T follicular helper cell (primary cell): Measurements from ENCODE around the gene TASP1.
"Not testable (repeated sequence)": the region's sequence is repeated elsewhere in the genome, so short reads cannot be mapped to it uniquely, and the experiment has no call there.

ENCODE experiments used
- DNase-seq: peaks from one replicate; pipeline ENCODE4 v3.0.0-alpha.2; 2020; ENCODE audit warnings: low read depth
- total RNA-seq, 2 experiments: gene quantifications; one replicate each; lab custom pipeline; 2026; lab: John Stamatoyannopoulos, UW

The TASP1 gene
- total RNA-seq = 14.8 to 15.2 reads per million in 2 experiments

GRCh38 chr20:13638496-13639149 lies at the start of gene TASP1:
Gene TASP1, minus strand, starts transcription at chr20:13638932. Its CDS starts 8,854 bp downstream, at chr20:13630078.
- peak; percentile 98 for DNase-seq

DNA sequence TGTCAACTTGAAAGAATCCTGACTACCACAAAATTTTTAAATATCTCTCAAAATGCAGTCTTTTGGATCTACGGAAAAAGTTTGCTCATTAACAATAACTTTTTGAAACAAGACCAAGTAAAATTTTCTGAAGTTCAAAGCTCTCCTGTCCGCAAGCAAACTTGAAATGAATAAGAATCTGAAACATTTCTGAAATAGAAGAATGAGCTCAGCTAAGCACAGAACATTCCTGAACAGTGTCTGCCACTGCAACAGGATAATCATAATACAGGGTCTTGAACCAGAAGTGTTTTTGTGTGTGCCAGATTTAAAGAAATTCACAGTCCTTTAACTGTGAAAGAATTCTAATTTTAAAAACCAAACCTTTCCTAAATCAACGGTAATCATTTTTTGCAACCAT lies 49.1 kb upstream of the TASP1 start:
- no peak for DNase-seq

GRCh38 chr20:13685623-13686022 lies 46.9 kb upstream of the TASP1 start:
- no peak for DNase-seq

- DNase-seq = no peak
Observed at GRCh38 chr20:13684566-13685222, 46.0 kb upstream of the TASP1 start.

DNA sequence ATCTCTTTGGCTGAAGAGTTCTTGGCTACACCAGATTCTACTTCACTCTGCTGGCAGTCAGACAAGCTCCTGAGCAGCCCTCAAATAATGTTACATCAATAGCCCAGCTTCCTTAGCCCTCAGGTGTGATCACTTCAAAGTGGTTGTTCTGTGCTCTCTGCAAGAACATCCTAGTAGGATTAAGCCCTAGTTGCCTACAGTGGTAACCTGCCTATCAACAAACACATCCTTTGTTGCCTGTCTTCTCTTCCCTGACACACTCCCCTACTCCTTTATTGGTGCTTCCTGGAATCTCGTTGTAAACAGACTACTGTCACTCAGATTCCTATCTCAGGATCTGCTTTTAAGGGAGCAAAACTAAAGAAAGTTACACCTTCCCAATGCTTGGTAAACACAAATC lies 45.1 kb upstream of the TASP1 start:
- no peak for DNase-seq

DNA sequence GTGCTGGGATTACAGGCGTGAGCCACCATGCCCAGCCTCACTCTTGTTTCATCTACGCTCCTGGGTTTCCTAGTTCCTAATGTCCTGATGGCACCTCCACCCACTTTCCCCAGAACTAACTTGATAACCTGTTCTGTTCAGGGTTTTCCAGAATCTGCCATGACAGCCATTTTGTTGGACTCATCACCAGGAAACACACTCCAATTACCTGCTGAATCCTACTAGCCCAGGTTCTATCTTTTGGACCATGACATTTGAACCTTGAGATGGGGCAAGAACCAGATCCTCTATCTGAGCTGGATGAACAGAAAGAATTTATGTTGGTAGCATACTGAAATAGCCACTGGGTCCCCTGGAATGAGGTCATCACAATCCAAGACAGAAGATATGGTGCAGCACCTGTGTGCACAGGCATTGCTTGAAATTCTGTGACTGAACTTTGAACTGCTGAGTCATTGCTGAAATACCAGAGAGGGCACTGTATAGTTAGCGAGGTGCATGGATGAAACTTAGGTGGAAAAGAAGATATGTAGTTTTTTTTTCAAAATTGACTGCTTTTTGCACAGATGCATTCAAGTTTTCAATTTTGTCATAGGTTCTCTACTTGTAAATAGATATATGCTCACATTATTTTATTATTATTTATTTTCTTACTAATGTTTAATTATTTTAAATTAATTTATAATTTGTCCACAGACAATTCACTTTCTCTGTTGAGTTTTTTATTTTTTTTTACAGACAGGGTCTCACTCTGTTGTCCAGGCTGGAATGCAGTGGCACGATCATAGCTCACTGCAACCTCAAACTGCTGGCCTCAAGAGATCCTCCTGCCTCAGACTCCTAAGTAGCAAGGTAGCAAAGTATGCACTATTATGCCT lies 42.8 kb upstream of the TASP1 start:
- DNase-seq = no peak

DNA sequence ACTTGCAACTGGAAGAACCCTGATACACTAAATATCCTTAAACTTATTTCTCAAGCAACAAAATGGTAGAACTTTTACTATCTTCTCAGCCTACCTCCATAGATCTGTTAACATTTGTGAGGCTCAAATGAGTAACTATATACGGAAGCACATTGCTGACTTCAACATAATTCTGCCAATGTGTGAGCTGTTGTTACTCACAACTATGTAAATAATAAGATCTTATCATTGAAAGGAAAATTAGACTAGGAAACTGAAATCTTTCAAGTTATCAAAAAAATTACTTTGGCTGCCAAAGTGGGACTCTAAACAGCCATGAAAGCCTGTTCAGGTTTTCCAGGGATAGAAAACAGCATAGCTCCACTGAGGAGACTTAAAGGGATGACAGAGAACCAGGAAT lies 40.2 kb upstream of the TASP1 start:
- no peak for DNase-seq

- no peak for DNase-seq
Observed at GRCh38 chr20:13677241-13677640, 38.5 kb upstream of the TASP1 start.

DNA sequence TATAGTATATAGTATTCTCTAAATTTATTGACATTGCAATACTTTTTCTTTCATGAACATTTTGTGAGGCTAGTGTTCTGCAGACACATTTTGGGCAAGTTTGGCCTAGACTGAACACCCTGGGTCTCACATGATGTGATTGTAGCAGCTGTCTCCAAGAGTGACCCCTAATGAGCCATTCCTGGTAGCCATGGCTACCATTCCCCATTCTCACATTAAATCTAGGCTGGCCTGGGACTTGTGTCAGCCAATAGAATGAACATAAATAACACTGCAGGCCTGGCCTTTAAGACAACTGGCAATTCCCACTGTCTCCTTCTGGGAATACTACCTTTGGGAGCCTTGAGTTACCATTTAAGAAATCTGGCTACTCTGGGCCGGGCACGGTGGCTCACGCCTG lies 38.0 kb upstream of the TASP1 start:
- no peak for DNase-seq

GRCh38 chr20:13672690-13673089 lies 34.0 kb upstream of the TASP1 start:
- DNase-seq = no peak

- DNase-seq = no peak
Observed at GRCh38 chr20:13671916-13672378, 33.2 kb upstream of the TASP1 start.

DNA sequence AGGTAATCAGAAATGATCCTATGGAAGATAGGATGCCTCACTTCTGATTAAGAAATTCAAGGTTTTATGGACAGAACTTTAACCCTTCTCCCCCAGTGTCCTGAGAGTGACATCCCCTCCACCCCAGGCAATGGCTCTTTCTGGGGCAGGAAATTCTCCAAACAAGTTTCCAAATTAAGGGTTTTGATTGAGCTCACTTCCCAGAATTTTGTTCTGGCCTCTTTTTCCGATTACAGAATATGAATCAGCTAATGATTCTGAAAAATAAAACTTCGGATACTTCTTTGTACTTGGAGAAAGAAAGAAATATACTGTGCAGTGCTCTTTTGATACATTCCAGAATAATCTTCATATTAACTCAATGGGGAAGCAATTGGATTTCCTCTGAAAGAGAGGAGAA lies 32.8 kb upstream of the TASP1 start:
- no peak for DNase-seq

GRCh38 chr20:13670160-13670559 lies 31.4 kb upstream of the TASP1 start:
- DNase-seq = no peak

DNA sequence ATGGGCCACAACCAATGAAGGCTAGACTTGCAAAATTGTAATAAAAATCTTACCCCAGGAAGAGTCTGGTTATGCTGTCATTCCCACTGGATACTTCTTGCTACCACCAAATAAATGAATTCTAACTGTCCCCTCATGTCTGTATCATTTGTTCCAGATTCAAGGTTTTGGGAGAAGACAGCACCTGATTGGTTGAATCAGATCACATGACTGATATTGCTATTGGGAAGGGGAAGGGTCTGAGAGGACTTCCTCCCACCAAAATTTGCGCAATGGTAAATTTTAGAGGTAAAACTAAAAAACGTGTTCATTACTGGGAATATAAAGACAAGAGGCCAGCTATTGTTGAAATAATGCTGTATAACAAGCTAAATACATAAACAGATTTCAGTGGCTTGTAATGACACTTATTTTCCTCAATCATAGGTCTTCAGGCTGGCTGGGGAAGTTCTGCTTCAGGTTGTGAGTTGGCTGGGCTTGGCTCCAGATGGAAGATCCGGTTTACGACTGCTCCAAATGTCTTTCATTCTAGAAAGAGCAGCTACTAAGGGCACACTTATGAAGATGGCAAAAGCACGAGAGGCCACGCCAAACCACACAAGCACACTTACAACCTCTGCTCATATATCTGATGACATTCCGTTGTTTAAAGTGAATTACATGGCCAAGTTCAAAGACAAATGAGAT lies 27.1 kb upstream of the TASP1 start:
- no peak for DNase-seq

GRCh38 chr20:13661070-13661685 lies 22.4 kb upstream of the TASP1 start:
- no peak for DNase-seq

- DNase-seq = no peak
Observed at GRCh38 chr20:13659288-13659687, 20.6 kb upstream of the TASP1 start.

DNA sequence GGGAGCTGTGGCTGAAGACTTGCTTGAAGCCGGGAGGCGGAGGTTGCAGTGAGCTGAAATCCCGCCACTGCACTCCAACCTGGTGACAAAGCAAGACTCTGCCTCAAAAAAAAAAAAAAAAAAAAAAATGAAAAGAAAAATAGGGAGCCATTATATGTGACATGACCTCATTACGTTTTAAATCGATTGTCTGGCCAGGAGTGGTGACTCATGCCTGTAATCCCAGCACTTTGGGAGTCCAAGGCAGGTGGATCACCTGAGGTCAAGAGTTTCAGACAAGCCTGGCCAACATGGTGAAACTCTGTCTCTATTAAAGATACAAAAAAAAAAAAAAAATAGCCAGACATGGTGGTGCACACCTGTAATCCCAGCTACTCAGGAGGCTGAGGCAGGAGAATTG lies 19.3 kb upstream of the TASP1 start:
- not testable (repeated sequence) for DNase-seq

DNA sequence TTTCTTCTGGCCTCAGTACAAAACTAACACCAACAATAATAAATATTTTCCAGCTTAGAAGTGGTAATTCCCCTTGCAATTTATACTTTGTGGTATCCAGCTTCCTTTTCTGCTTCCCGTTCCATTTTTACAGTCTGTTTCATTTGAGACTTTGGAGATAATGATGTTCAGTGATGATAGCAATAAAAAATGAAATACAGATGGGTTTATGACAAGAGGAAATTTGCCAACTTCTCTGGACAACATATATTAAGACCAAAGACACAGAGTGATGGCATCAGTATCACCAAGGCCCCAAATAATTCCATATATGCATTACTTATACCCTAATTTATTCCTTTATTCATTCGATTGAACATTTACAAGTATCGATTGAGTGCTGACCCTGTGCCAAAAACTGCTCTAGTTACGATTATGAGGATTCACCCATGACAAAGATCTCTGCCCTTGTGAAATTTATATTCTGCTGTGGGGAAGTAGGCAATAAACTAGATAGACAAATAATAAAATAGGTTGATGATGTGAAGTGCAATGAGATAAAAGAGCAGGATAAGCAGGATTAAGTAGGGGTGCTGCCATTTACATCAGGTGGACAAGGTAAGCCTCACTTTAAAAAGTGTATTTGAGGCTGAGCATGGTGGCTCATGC lies 18.1 kb upstream of the TASP1 start:
- no peak for DNase-seq

- no peak for DNase-seq
Observed at GRCh38 chr20:13654463-13655023, 15.8 kb upstream of the TASP1 start.

DNA sequence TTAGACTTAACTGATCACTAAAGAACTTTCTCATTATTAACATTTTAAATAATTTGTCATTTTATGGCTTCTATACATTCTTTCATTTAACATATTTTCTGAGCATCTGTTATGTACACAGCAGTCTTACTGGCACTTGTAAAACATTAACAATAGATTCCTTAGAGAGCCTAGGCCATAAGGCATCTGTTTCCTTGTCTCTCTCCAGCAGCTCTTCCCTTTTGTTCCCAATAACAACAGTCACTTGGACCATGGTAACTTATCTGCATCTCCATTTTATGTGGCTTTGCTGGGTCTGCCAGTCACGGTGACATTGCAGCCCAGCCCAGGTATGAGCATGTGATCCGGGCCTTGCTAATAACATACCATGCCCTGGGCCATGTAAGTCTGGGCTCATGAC lies 11.7 kb upstream of the TASP1 start:
- no peak for DNase-seq
